ENCODE results near the gene ZNF230. TPM values are rescaled to one million over a fixed set of nuclear protein-coding genes. Genes with fewer than 3 reads are reported as not detected.

ZNF230 gene
- 3.3 and 4.0 TPM in 2 replicates for total RNA-seq

DNA sequence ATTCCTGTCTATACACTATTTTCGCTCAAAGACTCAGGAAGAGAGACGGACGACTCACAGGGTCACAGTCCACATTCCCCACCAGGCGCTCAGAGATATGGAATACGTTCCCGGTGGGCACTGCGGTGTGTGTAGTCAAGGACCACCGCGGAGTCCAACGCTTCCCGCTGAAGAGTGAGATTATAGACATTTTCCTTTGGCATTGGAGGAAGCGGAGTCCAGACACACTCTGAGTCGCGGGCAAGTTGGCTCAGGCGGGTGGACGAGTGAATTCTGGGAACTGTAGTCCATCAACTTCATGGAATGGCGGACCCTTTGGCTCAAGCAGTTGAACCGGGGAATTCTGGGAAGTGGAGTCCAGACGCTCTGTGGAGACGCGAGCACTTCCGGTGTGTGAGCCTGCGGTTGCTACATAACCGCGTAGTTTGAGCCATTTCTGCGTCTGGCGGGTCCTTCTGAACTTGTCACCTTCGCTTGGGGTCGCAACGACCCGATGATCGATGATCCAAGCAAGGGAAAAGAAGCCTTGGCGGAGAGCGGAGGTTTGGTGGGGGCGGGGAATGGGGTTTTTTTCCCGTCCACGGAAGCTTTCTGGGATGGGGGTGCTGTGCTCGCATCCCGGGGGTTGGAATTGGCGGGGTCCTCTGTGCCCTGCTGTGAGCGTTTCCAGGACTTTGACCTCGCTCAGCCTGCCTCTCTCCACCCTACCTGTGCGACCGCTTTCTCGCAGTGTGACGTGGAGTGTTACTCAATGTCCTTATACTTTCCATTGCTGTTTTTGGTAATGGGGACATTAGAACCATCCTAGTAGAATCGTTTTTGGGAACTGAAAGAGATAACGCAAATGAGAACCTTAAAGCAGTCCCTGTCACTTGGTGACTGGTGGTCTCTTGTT, at the start of gene ZNF230:
Gene ZNF230, plus strand, starts transcription at position 392 of the 895 bp plus-strand sequence. CDS start 4,122 bp downstream, outside the sequence.

DNA sequence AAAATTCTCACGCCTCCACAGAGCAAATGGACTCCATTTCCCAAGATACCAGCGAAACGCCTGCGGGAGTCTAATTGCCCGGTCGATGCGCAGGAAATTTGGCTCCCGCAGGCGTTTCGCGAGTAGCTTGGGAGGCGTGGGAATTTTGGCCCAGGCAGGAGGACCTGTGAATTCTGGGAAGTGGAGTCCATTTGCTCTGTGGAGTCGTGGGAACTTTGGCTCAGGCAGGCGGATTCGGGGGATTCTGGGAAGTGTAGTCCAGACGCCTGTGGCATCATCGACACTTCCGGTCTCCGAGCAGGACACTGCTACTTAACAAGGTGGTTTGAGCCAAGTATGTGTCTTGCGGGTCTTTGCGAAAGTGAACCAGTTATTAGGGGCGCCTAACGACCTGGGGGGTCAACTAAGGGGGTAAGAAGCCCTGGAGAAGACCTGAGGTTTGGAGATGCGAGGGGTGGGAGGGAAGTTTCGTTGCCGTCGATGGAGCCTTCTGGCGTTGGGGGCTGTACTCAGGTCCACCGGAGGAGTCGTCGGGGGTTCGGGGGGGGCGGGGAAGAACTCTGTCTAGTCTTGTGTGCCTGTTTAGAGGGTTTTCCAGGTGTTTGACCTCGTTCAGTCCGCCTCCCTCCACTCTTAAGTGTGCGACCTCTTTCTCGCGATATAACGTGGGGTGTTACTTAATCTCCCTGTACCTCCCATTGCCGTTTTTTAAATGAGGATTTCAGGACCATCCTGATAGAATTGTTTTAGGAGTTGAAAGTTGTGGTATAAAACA, 18.7 kb upstream of the ZNF230 start, which contains the start of gene ZNF155:
Gene ZNF155, plus strand, starts transcription at position 277 of the 775 bp plus-strand sequence. CDS start 4,356 bp downstream, outside the sequence.

DNA sequence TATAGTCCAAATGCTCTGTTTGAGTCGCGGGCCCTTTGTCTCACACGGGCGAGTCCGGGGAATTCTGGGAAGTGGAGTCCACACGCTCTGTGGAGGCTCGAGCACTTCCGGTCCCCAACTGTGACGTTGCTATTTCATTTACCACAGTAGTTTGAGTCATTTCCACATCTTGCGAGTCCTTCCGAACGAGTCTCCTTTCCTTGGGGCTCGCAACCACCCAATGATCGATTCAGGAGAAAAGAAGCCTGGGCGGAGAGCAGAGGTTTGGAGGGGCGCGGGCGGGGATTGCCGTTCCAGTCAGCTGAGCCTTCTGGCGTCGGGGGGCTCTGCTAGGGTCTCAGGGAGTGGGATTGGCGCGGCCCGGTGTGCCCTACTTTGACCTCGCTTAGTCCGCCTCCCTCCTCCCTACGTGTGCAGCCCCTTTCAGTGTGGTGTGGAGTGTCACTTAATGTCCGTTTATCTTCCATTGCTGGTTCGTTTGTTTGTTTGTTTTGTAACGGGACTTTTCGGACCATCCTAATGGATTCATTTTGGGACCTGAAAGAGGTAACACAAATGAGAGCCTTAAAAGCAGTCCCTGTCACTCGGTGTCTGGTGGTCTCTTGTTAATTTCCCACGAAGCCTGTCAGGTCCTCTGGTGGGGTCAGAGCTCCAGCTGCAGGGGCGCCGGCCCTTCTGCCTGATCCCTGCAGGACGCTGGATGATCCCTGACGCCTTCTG, 22.6 kb downstream of the ZNF230 start, which contains the start of gene ZNF222:
Gene ZNF222, plus strand, starts transcription at position 163 of the 720 bp plus-strand sequence. Its CDS starts 58 bp downstream, at position 221.

DNA sequence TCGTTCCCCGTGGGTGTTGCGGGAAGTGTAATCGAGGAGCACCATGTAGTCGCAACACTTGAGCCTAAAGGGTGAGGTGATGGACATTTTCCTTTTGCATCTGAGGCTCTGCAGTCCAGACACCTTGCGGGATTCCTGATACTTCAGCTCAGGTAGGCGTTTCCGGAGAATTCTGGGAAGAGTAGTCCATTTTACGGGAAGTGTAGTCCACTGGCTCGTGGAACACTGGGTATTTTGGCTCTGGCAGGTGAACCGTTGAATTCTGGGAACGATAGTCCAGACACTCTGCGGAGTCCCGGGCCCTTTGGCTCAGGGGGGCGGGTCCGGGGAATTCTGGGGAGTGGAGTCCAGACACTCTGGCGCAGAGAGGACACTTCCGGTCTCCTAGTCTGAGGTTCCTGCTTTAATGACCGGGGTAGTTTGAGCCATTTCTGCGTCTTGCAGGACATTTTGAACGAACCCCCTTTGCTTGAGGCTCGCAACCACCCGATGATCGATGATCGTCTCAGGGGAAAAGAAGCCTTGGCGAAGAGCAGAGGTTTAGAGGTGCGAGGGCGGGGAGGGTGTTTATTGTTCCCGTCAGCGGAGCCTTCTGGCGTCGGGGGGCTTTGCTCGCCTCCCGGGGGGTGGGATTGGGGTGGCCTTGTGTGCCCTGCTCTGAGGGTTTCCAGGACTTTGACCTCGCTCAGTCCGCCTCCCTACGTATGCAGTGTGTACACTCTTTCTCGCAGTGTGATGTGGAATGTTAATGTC, 49.1 kb downstream of the ZNF230 start, which contains the start of gene ZNF223:
Gene ZNF223, plus strand, starts transcription at position 387 of the 753 bp plus-strand sequence. CDS start 3,141 bp downstream, outside the sequence.

Small RNAs within 50 kb of the gene (small RNA-seq; reads per million reads assigned to genes)
- gene AC006213.5 = not detected

Other genes starting within 250 kb of the ZNF230 start
- 14.3 and 19.5 TPM in 2 replicates for gene SMG9, start 248.0 kb upstream of the ZNF230 start, total RNA-seq
- gene KCNN4, start 222.0 kb upstream of the ZNF230 start, total RNA-seq = 2.0 and 2.9 TPM in 2 replicates
- 0.73 TPM in 1 of 2 replicates, not detected in the other for gene LYPD5, start 200.5 kb upstream of the ZNF230 start, total RNA-seq
- 8.8 and 10.7 TPM in 2 replicates for gene ZNF283, start 175.6 kb upstream of the ZNF230 start, total RNA-seq
- gene ZNF404, start 119.0 kb upstream of the ZNF230 start, total RNA-seq = 1.4 and 1.5 TPM in 2 replicates
- gene ZNF45, start 67.7 kb upstream of the ZNF230 start, total RNA-seq = 12.5 and 16.2 TPM in 2 replicates
- 6.1 and 7.3 TPM in 2 replicates for gene ZNF221, start 51.7 kb upstream of the ZNF230 start, total RNA-seq
- 6.3 and 7.3 TPM in 2 replicates for gene ZNF155, start 18.8 kb upstream of the ZNF230 start, total RNA-seq
- gene ZNF222, start 22.4 kb downstream of the ZNF230 start, total RNA-seq = 3.1 and 3.3 TPM in 2 replicates
- gene ZNF223, start 49.1 kb downstream of the ZNF230 start, total RNA-seq = 2.0 and 2.2 TPM in 2 replicates
- gene ZNF284, start 69.2 kb downstream of the ZNF230 start, total RNA-seq = 2.2 TPM in 2 replicates
- gene ZNF224, start 91.4 kb downstream of the ZNF230 start, total RNA-seq = 19.7 and 24.3 TPM in 2 replicates
- gene ZNF225, start 110.4 kb downstream of the ZNF230 start, total RNA-seq = 3.5 and 4.4 TPM in 2 replicates
- gene ZNF234, start 138.6 kb downstream of the ZNF230 start, total RNA-seq = 8.8 and 10.9 TPM in 2 replicates
- gene ZNF226, start 162.1 kb downstream of the ZNF230 start, total RNA-seq = 10.8 and 12.9 TPM in 2 replicates
- gene ZNF227, start 209.6 kb downstream of the ZNF230 start, total RNA-seq = 15.2 and 19.8 TPM in 2 replicates